GM12873 (cell line): ENCODE data around the gene CLCN4.

Source experiments
- CTCF ChIP-seq: IDR thresholded peaks from 2 replicates; pipeline ENCODE4 v1.5.1; 2012; ENCODE audit warnings: low read depth, mild to moderate bottlenecking, moderate library complexity, low read length, control low read depth; ENCODE audit not compliant: insufficient read depth; ENCODE audit errors: missing control alignments

Gene CLCN4

DNA sequence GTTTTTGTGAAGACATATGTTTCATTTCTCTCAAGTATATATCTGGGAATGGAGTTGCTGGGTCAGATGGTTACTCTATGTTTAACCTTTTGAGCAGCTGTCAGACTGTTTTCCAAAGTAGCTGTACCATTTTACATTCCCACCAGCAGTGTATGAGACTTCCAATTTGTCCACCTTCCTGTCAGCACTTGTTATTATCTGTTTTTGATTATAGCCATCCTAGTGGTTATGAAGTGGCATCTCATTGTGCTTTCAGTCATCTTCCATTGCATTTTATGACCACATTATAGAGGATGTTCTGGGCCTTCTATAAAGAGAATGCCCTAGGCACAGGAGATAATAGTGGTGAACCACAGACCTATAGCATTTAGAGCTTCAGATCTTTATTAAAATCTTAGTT is 39.2 kb downstream of the CLCN4 start:
- no peak for TF ChIP-seq CTCF

- no peak for TF ChIP-seq CTCF
These were observed 40.8 kb downstream of the CLCN4 start for GRCh38 chrX:10197279-10198210.

GRCh38 chrX:10198254-10198653 is 41.5 kb downstream of the CLCN4 start:
- TF ChIP-seq CTCF, result no peak

- TF ChIP-seq CTCF, result no peak
These were observed 42.4 kb downstream of the CLCN4 start for GRCh38 chrX:10199212-10199611.

DNA sequence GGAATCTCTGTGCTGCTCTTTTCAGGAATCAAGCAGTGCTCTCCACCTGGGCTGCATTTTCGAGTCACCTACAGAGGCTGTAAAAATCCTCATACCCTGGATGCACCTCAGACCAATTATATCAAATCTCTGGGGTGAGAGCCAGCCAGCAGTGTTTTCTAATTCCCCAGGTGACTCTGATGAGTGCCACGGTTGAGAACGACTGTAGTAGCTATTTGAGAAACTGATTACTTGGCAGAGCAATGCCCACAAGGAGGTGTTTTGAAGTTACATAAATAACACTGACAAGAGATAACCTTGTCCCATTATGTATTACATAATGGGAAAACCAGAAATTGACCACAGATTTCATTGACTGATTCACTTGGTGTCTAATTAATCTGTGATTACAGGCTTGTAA is 46.8 kb downstream of the CLCN4 start:
- TF ChIP-seq CTCF, result no peak

GRCh38 chrX:10206317-10206716 is 49.5 kb downstream of the CLCN4 start:
- no peak for TF ChIP-seq CTCF

DNA sequence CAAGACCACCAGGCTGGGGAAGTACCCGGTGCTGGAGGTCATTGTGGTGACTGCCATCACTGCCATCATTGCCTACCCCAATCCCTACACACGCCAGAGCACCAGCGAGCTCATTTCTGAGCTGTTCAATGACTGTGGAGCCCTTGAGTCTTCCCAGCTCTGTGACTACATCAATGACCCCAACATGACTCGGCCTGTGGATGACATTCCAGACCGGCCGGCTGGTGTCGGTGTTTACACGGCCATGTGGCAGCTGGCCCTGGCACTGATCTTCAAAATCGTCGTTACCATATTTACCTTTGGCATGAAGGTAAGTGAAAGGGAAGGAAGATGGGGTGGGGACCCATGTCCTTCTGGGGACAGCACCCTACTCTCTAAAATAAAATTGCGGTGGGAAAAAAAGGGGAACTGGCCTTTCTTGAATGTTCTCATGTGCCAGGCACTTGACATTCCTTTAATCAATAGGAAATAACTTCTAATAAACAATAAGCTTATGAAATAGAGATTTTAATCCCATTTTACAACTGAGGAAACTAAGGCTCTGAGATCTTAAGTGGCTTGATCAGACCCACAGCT is 51.6 kb downstream of the CLCN4 start:
- no peak for TF ChIP-seq CTCF
